Measurements from ENCODE around the gene CD79B. TPM values are rescaled to one million over a fixed set of nuclear protein-coding genes. Genes with fewer than 3 reads are reported as not detected.

Gene CD79B
- total and polyA plus RNA-seq, 2 of the 8 experiments (the other 6 are each of a cell fraction or from before 2014, with no cell fraction given), result 1.5 to 3.9 TPM

- TF ChIP-seq, protein P1, sequence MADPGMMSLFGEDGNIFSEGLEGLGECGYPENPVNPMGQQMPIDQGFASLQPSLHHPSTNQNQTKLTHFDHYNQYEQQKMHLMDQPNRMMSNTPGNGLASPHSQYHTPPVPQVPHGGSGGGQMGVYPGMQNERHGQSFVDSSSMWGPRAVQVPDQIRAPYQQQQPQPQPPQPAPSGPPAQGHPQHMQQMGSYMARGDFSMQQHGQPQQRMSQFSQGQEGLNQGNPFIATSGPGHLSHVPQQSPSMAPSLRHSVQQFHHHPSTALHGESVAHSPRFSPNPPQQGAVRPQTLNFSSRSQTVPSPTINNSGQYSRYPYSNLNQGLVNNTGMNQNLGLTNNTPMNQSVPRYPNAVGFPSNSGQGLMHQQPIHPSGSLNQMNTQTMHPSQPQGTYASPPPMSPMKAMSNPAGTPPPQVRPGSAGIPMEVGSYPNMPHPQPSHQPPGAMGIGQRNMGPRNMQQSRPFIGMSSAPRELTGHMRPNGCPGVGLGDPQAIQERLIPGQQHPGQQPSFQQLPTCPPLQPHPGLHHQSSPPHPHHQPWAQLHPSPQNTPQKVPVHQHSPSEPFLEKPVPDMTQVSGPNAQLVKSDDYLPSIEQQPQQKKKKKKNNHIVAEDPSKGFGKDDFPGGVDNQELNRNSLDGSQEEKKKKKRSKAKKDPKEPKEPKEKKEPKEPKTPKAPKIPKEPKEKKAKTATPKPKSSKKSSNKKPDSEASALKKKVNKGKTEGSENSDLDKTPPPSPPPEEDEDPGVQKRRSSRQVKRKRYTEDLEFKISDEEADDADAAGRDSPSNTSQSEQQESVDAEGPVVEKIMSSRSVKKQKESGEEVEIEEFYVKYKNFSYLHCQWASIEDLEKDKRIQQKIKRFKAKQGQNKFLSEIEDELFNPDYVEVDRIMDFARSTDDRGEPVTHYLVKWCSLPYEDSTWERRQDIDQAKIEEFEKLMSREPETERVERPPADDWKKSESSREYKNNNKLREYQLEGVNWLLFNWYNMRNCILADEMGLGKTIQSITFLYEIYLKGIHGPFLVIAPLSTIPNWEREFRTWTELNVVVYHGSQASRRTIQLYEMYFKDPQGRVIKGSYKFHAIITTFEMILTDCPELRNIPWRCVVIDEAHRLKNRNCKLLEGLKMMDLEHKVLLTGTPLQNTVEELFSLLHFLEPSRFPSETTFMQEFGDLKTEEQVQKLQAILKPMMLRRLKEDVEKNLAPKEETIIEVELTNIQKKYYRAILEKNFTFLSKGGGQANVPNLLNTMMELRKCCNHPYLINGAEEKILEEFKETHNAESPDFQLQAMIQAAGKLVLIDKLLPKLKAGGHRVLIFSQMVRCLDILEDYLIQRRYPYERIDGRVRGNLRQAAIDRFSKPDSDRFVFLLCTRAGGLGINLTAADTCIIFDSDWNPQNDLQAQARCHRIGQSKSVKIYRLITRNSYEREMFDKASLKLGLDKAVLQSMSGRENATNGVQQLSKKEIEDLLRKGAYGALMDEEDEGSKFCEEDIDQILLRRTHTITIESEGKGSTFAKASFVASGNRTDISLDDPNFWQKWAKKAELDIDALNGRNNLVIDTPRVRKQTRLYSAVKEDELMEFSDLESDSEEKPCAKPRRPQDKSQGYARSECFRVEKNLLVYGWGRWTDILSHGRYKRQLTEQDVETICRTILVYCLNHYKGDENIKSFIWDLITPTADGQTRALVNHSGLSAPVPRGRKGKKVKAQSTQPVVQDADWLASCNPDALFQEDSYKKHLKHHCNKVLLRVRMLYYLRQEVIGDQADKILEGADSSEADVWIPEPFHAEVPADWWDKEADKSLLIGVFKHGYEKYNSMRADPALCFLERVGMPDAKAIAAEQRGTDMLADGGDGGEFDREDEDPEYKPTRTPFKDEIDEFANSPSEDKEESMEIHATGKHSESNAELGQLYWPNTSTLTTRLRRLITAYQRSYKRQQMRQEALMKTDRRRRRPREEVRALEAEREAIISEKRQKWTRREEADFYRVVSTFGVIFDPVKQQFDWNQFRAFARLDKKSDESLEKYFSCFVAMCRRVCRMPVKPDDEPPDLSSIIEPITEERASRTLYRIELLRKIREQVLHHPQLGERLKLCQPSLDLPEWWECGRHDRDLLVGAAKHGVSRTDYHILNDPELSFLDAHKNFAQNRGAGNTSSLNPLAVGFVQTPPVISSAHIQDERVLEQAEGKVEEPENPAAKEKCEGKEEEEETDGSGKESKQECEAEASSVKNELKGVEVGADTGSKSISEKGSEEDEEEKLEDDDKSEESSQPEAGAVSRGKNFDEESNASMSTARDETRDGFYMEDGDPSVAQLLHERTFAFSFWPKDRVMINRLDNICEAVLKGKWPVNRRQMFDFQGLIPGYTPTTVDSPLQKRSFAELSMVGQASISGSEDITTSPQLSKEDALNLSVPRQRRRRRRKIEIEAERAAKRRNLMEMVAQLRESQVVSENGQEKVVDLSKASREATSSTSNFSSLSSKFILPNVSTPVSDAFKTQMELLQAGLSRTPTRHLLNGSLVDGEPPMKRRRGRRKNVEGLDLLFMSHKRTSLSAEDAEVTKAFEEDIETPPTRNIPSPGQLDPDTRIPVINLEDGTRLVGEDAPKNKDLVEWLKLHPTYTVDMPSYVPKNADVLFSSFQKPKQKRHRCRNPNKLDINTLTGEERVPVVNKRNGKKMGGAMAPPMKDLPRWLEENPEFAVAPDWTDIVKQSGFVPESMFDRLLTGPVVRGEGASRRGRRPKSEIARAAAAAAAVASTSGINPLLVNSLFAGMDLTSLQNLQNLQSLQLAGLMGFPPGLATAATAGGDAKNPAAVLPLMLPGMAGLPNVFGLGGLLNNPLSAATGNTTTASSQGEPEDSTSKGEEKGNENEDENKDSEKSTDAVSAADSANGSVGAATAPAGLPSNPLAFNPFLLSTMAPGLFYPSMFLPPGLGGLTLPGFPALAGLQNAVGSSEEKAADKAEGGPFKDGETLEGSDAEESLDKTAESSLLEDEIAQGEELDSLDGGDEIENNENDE (IDR thresholded peaks at IDR 0.05; ENCODE audit: insufficient replicate concordance, low read length), result no peak
- TF ChIP-seq RBBP5 (IDR thresholded peaks at IDR 0.05; ENCODE audit: borderline replicate concordance, low read depth, low read length) (no peak), KDM5A (IDR thresholded peaks at IDR 0.05; ENCODE audit: low read length) (no peak), HDAC2 (IDR thresholded peaks at IDR 0.05; ENCODE audit: borderline replicate concordance in 1 of 2, low read depth in 2 of 2, low read length in 2 of 2) (no peak), SIRT6 (IDR thresholded peaks at IDR 0.05; ENCODE audit: low read length) (no peak), SRF (IDR thresholded peaks at IDR 0.05; ENCODE audit: low read depth, low read length) (no peak)
Measured at GRCh38 chr17:63954402-63955063, 22.4 kb upstream of the CD79B start (continued).
